Neural crest cell (in vitro differentiated cells): ENCODE measurements around the gene PODN. TPM values are rescaled to one million over a fixed set of nuclear protein-coding genes. Genes with fewer than 3 reads are reported as not detected.

Source experiments
- DNase-seq: peaks from one replicate; pipeline ENCODE4 v3.0.0; 2021; ENCODE audit warnings: low read depth, mixed read lengths, low spot score
- H3K27ac Mint-ChIP-seq: one replicate; pipeline ENCODE4 v1.8.0; 2021; ENCODE audit warnings: mild to moderate bottlenecking, mixed read lengths; ENCODE audit not compliant: unreplicated experiment
- H3K27me3 Mint-ChIP-seq: 2 replicates; pipeline ENCODE4 v1.8.0; 2021; ENCODE audit warnings: low read depth, mild to moderate bottlenecking, mixed read lengths
- H3K36me3 Mint-ChIP-seq: 2 replicates; pipeline ENCODE4 v1.8.0; 2021; ENCODE audit warnings: low read depth, mild to moderate bottlenecking, mixed read lengths
- H3K4me1 Mint-ChIP-seq: 2 replicates; pipeline ENCODE4 v1.8.0; 2021; ENCODE audit warnings: mixed read lengths
- H3K4me3 Mint-ChIP-seq: one replicate; pipeline ENCODE4 v1.8.0; 2021; ENCODE audit warnings: mild to moderate bottlenecking, mixed read lengths
- H3K9me3 Mint-ChIP-seq: 2 replicates; pipeline ENCODE4 v1.8.0; 2021; ENCODE audit warnings: mixed read lengths
- CTCF ChIP-seq: fragments of 200-600 bp; sonication (generic); conservative IDR thresholded peaks from 2 replicates; pipeline ENCODE4 v1.5.0; 2021; ENCODE audit warnings: antibody characterized with exemption, mild to moderate bottlenecking
- total RNA-seq: library from RNA; stranded (reverse); gene quantifications from 2 replicates; pipeline ENCODE4 v1.2.1, GENCODE V29; 2021

The PODN gene
- total RNA-seq, 1 donor from 2014 or later, result 0.65 TPM

GRCh38 chr1:53075761-53076163 lies 13.7 kb downstream of the PODN start:
- H3K27ac Mint-ChIP-seq, result no peak overlapping the region
- no peaks in the 10 kb centered on the region for H3K36me3 Mint-ChIP-seq
- TF ChIP-seq CTCF, result no peak
- no peak for DNase-seq
- no peak overlapping the region for H3K4me3 Mint-ChIP-seq
- H3K4me1 Mint-ChIP-seq, result peaks cover 9% of the 10 kb centered on the region
- no peaks in the 10 kb centered on the region for H3K27me3 Mint-ChIP-seq
- H3K9me3 Mint-ChIP-seq, result no peaks in the 10 kb centered on the region

GRCh38 chr1:53076165-53076564 lies 14.2 kb downstream of the PODN start:
- no peaks in the 10 kb centered on the region for H3K36me3 Mint-ChIP-seq
- no peaks in the 10 kb centered on the region for H3K9me3 Mint-ChIP-seq
- no peak overlapping the region for H3K4me3 Mint-ChIP-seq
- no peaks in the 10 kb centered on the region for H3K27me3 Mint-ChIP-seq
- H3K4me1 Mint-ChIP-seq, result peaks cover 9% of the 10 kb centered on the region
- no peak for DNase-seq
- TF ChIP-seq CTCF, result no peak
- no peak overlapping the region for H3K27ac Mint-ChIP-seq

- Mint-ChIP-seq H3K4me3 (no peak overlapping the region), H3K27me3 (no peaks in the 10 kb centered on the region), H3K9me3 (no peaks in the 10 kb centered on the region), H3K27ac (no peak overlapping the region), H3K36me3 (no peaks in the 10 kb centered on the region), H3K4me1 (peaks cover 9% of the 10 kb centered on the region)
- no peak for DNase-seq
- no peak for TF ChIP-seq CTCF
Observed at GRCh38 chr1:53076721-53077598, 14.9 kb downstream of the PODN start.

- no peak overlapping the region for H3K27ac Mint-ChIP-seq
- H3K9me3 Mint-ChIP-seq, result no peaks in the 10 kb centered on the region
- no peak for TF ChIP-seq CTCF
- no peaks in the 10 kb centered on the region for H3K27me3 Mint-ChIP-seq
- H3K36me3 Mint-ChIP-seq, result no peaks in the 10 kb centered on the region
- no peak for DNase-seq
- H3K4me1 Mint-ChIP-seq, result peaks cover 14% of the 10 kb centered on the region
- no peak overlapping the region for H3K4me3 Mint-ChIP-seq
Observed at GRCh38 chr1:53077599-53077965, 15.6 kb downstream of the PODN start.

GRCh38 chr1:53078333-53079101 lies 16.5 kb downstream of the PODN start:
- Mint-ChIP-seq H3K4me3 (no peak overlapping the region), H3K4me1 (peaks cover 21% of the 10 kb centered on the region), H3K27me3 (no peaks in the 10 kb centered on the region), H3K9me3 (no peaks in the 10 kb centered on the region), H3K27ac (no peak overlapping the region), H3K36me3 (no peaks in the 10 kb centered on the region)
- no peak for DNase-seq
- no peak for TF ChIP-seq CTCF
